Parietal lobe (tissue), 2 donors: ENCODE measurements around the gene SPACA5B. TPM values are rescaled to one million over a fixed set of nuclear protein-coding genes. Genes with fewer than 3 reads are reported as not detected.

ENCODE experiments used
- small RNA-seq: library from RNA; depleted of rRNA; stranded (forward); fragments of <200 nt; gene quantifications from one replicate; pipeline ENCODE3, GENCODE V24; 2014; ENCODE audit warnings: low replicate concordance
- total RNA-seq: library from RNA; depleted of rRNA; stranded (reverse); fragments of >200 nt; gene quantifications from one replicate; pipeline ENCODE4 v1.2.3, GENCODE V29; 2014

Gene SPACA5B
- total RNA-seq = not detected

GRCh38 chrX:48130326-48130725, at the start of gene SPACA5B:
SPACA5B (plus strand) TSS chrX:48130626; CDS start chrX:48130688, 62 bp downstream.

Small RNA genes lying within 50 kb of the gene (small RNA-seq; reads per million reads assigned to genes)
- not detected for gene AC245047.7
- gene RNU6-707P = not detected

Other genes with a start within 250 kb of the SPACA5B start
- gene ZNF182, start 126.6 kb upstream of the SPACA5B start, total RNA-seq = 9.1 TPM
- gene SPACA5, start 123.6 kb upstream of the SPACA5B start, total RNA-seq = not detected
- gene ZNF630, start 59.0 kb upstream of the SPACA5B start, total RNA-seq = 8.8 TPM
- not detected for gene SSX5, start 66.2 kb downstream of the SPACA5B start, total RNA-seq
- not detected for gene SSX1, start 124.8 kb downstream of the SPACA5B start, total RNA-seq
- not detected for gene SSX3, start 226.1 kb downstream of the SPACA5B start, total RNA-seq